Right lobe of liver (tissue), 4 donors: ENCODE results near the gene HNRNPH3.

Source experiments
- POLR2A ChIP-seq: fragments of 450-650 bp; IDR thresholded peaks from one replicate; pipeline ENCODE4 v1.6.1; 2017; ENCODE audit warnings: antibody characterized with exemption, mild to moderate bottlenecking
- TF ChIP-seq, protein P1 (sequence below), 4 donors: fragments of 200-600 bp in 3 of 4; fragments of 450-650 bp in 1 of 4; IDR thresholded peaks; one replicate each; pipeline versions ENCODE4 v1.5.1 to v1.8.0; 2016 to 2022; ENCODE audit warnings: antibody characterized with exemption in 4 of 4, mild to moderate bottlenecking in 2 of 4
- donor health status: DM: no; HTN: no; CAD: no.
- donor health status: DM: no; HTN: no; CAD: no.
- donor health status: DM: no; HTN: yes; CAD: no.

- TF ChIP-seq, protein P1, sequence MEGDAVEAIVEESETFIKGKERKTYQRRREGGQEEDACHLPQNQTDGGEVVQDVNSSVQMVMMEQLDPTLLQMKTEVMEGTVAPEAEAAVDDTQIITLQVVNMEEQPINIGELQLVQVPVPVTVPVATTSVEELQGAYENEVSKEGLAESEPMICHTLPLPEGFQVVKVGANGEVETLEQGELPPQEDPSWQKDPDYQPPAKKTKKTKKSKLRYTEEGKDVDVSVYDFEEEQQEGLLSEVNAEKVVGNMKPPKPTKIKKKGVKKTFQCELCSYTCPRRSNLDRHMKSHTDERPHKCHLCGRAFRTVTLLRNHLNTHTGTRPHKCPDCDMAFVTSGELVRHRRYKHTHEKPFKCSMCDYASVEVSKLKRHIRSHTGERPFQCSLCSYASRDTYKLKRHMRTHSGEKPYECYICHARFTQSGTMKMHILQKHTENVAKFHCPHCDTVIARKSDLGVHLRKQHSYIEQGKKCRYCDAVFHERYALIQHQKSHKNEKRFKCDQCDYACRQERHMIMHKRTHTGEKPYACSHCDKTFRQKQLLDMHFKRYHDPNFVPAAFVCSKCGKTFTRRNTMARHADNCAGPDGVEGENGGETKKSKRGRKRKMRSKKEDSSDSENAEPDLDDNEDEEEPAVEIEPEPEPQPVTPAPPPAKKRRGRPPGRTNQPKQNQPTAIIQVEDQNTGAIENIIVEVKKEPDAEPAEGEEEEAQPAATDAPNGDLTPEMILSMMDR (IDR thresholded peaks at IDR 0.05), result no peak
- TF ChIP-seq POLR2A, result no peak
Observed at GRCh38 chr10:68284062-68285001, 47.5 kb upstream of the HNRNPH3 start.
